Gastrocnemius medialis (tissue), 4 donors: Measurements from ENCODE around the gene C1orf210.

Source experiments
- CTCF ChIP-seq, 5 experiments: fragments of 450-650 bp in 3 of 5; fragments of 200-600 bp in 2 of 5; sonication (generic) in 2 of 5; IDR thresholded peaks in 4 of 5; conservative IDR thresholded peaks in 1 of 5; 1 replicate in 4 of 5; 2 replicates in 1 of 5; pipeline ENCODE4 v1.5.1; 2016 to 2019; ENCODE audit warnings: antibody characterized with exemption in 5 of 5, mild to moderate bottlenecking in 3 of 5, moderate library complexity in 3 of 5
- POLR2A ChIP-seq, 2 donors: fragments of 450-650 bp; IDR thresholded peaks; one replicate each; pipeline ENCODE4 v1.6.1; 2017; ENCODE audit warnings: antibody characterized with exemption in 2 of 2, mild to moderate bottlenecking in 2 of 2, moderate library complexity in 2 of 2

- TF ChIP-seq CTCF (IDR thresholded peaks at IDR 0.05 in 4 of 5, conservative IDR thresholded peaks at IDR 0.05 in 1 of 5), result no peak
- TF ChIP-seq POLR2A (IDR thresholded peaks at IDR 0.05), result no peak
Observed at GRCh38 chr1:43258370-43258769, 27.0 kb downstream of the C1orf210 start.
